ENCODE data around the gene DDX25. TPM values are rescaled to one million over a fixed set of nuclear protein-coding genes. Genes with fewer than 3 reads are reported as not detected.
"Not testable (repeated sequence)": the region's sequence is repeated elsewhere in the genome, so short reads cannot be mapped to it uniquely, and the experiment has no call there.

DDX25 gene
- total RNA-seq = not detected

- no peaks in the 10 kb centered on the region for H3K9me3 Mint-ChIP-seq
- no peak for DNase-seq
- no peak within 1 kb of the TSS for H3K27ac Mint-ChIP-seq
- H3K4me3 Mint-ChIP-seq = peak within 1 kb of the TSS; percentile 96
- H3K27me3 Mint-ChIP-seq = peaks cover 39% of the 10 kb centered on the region
- peaks cover 29% of the 10 kb centered on the region for H3K4me1 Mint-ChIP-seq
- POLR2A ChIA-PET = interaction anchor here (0.7 to 2.9 kb wide), 6 partner anchors 16 to 452 kb away, joined by 3 to 68 read pairs (median 3); partner anchors contain the start of genes HYLS1, ST3GAL4 and STT3A
- CTCF ChIA-PET = interaction anchor here (0.6 to 2.8 kb wide), 3 partner anchors 17 to 577 kb away, joined by 3 to 20 read pairs (median 4); partner anchors contain the start of gene HYLS1
- H3K36me3 Mint-ChIP-seq (ENCODE audit: low read depth) = peaks cover 25% of the 10 kb centered on the region
These were observed at the start of gene DDX25 for GRCh38 chr11:125903711-125904659. TSS of gene DDX25 (plus strand) at chr11:125904508. CDS start at chr11:125904518, 10 bp downstream.

- H3K4me1 Mint-ChIP-seq, CTCF ChIA-PET: not testable (repeated sequence)
These were observed 46.6 kb upstream of the DDX25 start for GRCh38 chr11:125857670-125858069.

GRCh38 chr11:125862786-125863185 lies 41.5 kb upstream of the DDX25 start:
- H3K4me1 Mint-ChIP-seq; CTCF ChIA-PET; H3K9me3 Mint-ChIP-seq; H3K36me3 Mint-ChIP-seq (ENCODE audit: low read depth); H3K4me3 Mint-ChIP-seq; H3K27ac Mint-ChIP-seq; POLR2A ChIA-PET; DNase-seq; H3K27me3 Mint-ChIP-seq: not testable (repeated sequence)

More at GRCh38 chr11:125857670-125858069, 46.6 kb upstream of the DDX25 start:
- POLR2A ChIA-PET; H3K27me3 Mint-ChIP-seq; H3K27ac Mint-ChIP-seq; H3K36me3 Mint-ChIP-seq (ENCODE audit: low read depth); DNase-seq; H3K4me3 Mint-ChIP-seq; H3K9me3 Mint-ChIP-seq: not testable (repeated sequence)

- POLR2A ChIA-PET; DNase-seq; H3K36me3 Mint-ChIP-seq (ENCODE audit: low read depth); H3K27me3 Mint-ChIP-seq; H3K27ac Mint-ChIP-seq; H3K4me3 Mint-ChIP-seq; H3K9me3 Mint-ChIP-seq; CTCF ChIA-PET; H3K4me1 Mint-ChIP-seq: not testable (repeated sequence)
These were observed 39.0 kb upstream of the DDX25 start for GRCh38 chr11:125865354-125865753.

GRCh38 chr11:125869521-125869920 lies 34.8 kb upstream of the DDX25 start:
- POLR2A ChIA-PET = no interaction called here
- no peak for DNase-seq
- CTCF ChIA-PET = no interaction called here

GRCh38 chr11:125871391-125872137 lies 32.7 kb upstream of the DDX25 start:
- Mint-ChIP-seq H3K27me3 (no peaks in the 10 kb centered on the region), H3K9me3 (no peaks in the 10 kb centered on the region), H3K4me3 (no peak overlapping the region), H3K36me3 (ENCODE audit: low read depth) (no peaks in the 10 kb centered on the region), H3K27ac (no peak overlapping the region), H3K4me1 (no peaks in the 10 kb centered on the region)
- ChIA-PET CTCF (no interaction called here), POLR2A (no interaction called here)
- peak; percentile 42 for DNase-seq

More at GRCh38 chr11:125869521-125869920, 34.8 kb upstream of the DDX25 start:
- peaks cover 2% of the 10 kb centered on the region for H3K36me3 Mint-ChIP-seq (ENCODE audit: low read depth)
- H3K4me3 Mint-ChIP-seq = no peak overlapping the region
- no peaks in the 10 kb centered on the region for H3K27me3 Mint-ChIP-seq
- no peak overlapping the region for H3K27ac Mint-ChIP-seq
- no peaks in the 10 kb centered on the region for H3K4me1 Mint-ChIP-seq
- no peaks in the 10 kb centered on the region for H3K9me3 Mint-ChIP-seq

GRCh38 chr11:125872138-125872491 lies 32.2 kb upstream of the DDX25 start:
- H3K9me3 Mint-ChIP-seq = no peaks in the 10 kb centered on the region
- H3K4me1 Mint-ChIP-seq = no peaks in the 10 kb centered on the region
- no peaks in the 10 kb centered on the region for H3K36me3 Mint-ChIP-seq (ENCODE audit: low read depth)
- DNase-seq = no peak
- ChIA-PET POLR2A (no interaction called here), CTCF (no interaction called here)
- H3K27ac Mint-ChIP-seq = no peak overlapping the region
- no peak overlapping the region for H3K4me3 Mint-ChIP-seq
- H3K27me3 Mint-ChIP-seq = no peaks in the 10 kb centered on the region

GRCh38 chr11:125873881-125874555 lies 30.3 kb upstream of the DDX25 start:
- no peak overlapping the region for H3K4me3 Mint-ChIP-seq
- peaks cover 2% of the 10 kb centered on the region for H3K27me3 Mint-ChIP-seq
- H3K9me3 Mint-ChIP-seq = no peaks in the 10 kb centered on the region
- H3K4me1 Mint-ChIP-seq = no peaks in the 10 kb centered on the region
- DNase-seq = no peak
- ChIA-PET CTCF (no interaction called here), POLR2A (no interaction called here)
- no peaks in the 10 kb centered on the region for H3K36me3 Mint-ChIP-seq (ENCODE audit: low read depth)
- no peak overlapping the region for H3K27ac Mint-ChIP-seq

GRCh38 chr11:125874556-125875124 lies 29.7 kb upstream of the DDX25 start:
- POLR2A ChIA-PET = interaction anchor here (1.5 kb wide), 1 partner anchor 12 kb away, joined by 5 read pairs; the partner anchor contains the start of gene HYLS1

GRCh38 chr11:125881291-125881690 lies 23.0 kb upstream of the DDX25 start:
- CTCF ChIA-PET = interaction anchor here (0.5 to 0.7 kb wide), 3 partner anchors 252 to 1115 kb away, joined by 3 to 4 read pairs (median 3); no protein-coding TSS in a partner anchor
- DNase-seq = no peak
- Mint-ChIP-seq H3K4me3 (no peak overlapping the region), H3K27me3 (peaks cover 10% of the 10 kb centered on the region), H3K36me3 (ENCODE audit: low read depth) (no peaks in the 10 kb centered on the region), H3K27ac (no peak overlapping the region), H3K4me1 (peaks cover 12% of the 10 kb centered on the region), H3K9me3 (no peaks in the 10 kb centered on the region)
- POLR2A ChIA-PET = no interaction called here

More at GRCh38 chr11:125874556-125875124, 29.7 kb upstream of the DDX25 start:
- Mint-ChIP-seq H3K27me3 (peaks cover 2% of the 10 kb centered on the region), H3K4me1 (no peaks in the 10 kb centered on the region), H3K27ac (no peak overlapping the region), H3K9me3 (no peaks in the 10 kb centered on the region), H3K4me3 (no peak overlapping the region), H3K36me3 (ENCODE audit: low read depth) (no peaks in the 10 kb centered on the region)
- CTCF ChIA-PET = interaction anchor here (1.6 kb wide), 1 partner anchor 14 kb away, joined by 4 read pairs; no protein-coding TSS in a partner anchor
- DNase-seq = peak; percentile 52

- no peak for DNase-seq
- peaks cover 21% of the 10 kb centered on the region for H3K4me1 Mint-ChIP-seq
- ChIA-PET CTCF (no interaction called here), POLR2A (no interaction called here)
- peaks cover 7% of the 10 kb centered on the region for H3K36me3 Mint-ChIP-seq (ENCODE audit: low read depth)
- H3K27ac Mint-ChIP-seq = no peak overlapping the region
- no peak overlapping the region for H3K4me3 Mint-ChIP-seq
- H3K9me3 Mint-ChIP-seq = no peaks in the 10 kb centered on the region
- H3K27me3 Mint-ChIP-seq = peaks cover 10% of the 10 kb centered on the region
These were observed 20.9 kb upstream of the DDX25 start for GRCh38 chr11:125883375-125883774.

- peak overlapping the region; percentile 82 for H3K4me3 Mint-ChIP-seq
- DNase-seq = peak; percentile 66
- H3K27me3 Mint-ChIP-seq = no peaks in the 10 kb centered on the region
- peaks cover 39% of the 10 kb centered on the region for H3K4me1 Mint-ChIP-seq
- H3K36me3 Mint-ChIP-seq (ENCODE audit: low read depth) = peaks cover 18% of the 10 kb centered on the region
- no peaks in the 10 kb centered on the region for H3K9me3 Mint-ChIP-seq
- ChIA-PET CTCF (interaction anchor here (0.6 to 2.2 kb wide), 15 partner anchors 8 to 594 kb away, joined by 3 to 26 read pairs (median 4); partner anchors contain the start of genes CHEK1, DDX25, EI24 and PUS3), POLR2A (interaction anchor here (0.6 to 3.0 kb wide), 25 partner anchors 8 to 936 kb away, joined by 3 to 68 read pairs (median 5); partner anchors contain the start of genes CDON, CHEK1, DCPS and DDX25)
- H3K27ac Mint-ChIP-seq = peak overlapping the region; percentile 96
These were observed 17.3 kb upstream of the DDX25 start for GRCh38 chr11:125886997-125887372.

Data from activated CD4-positive, alpha-beta memory T cell treated with anti-CD3 and anti-CD28 coated beads, Interleukin-2, amount 10 ng/mL, durations not matched to agents 7 days and 5 days (primary cell).